GM18858 (cell line): ENCODE measurements around the gene ZBTB48.
"Not testable (repeated sequence)": the region's sequence is repeated elsewhere in the genome, so short reads cannot be mapped to it uniquely, and the experiment has no call there.

Source experiments
- ATAC-seq: cut with Tn5 transposase; IDR thresholded peaks from one replicate; pipeline ENCODE4 v1.9.1; 2021; ENCODE audit not compliant: unreplicated experiment

ZBTB48 gene

DNA sequence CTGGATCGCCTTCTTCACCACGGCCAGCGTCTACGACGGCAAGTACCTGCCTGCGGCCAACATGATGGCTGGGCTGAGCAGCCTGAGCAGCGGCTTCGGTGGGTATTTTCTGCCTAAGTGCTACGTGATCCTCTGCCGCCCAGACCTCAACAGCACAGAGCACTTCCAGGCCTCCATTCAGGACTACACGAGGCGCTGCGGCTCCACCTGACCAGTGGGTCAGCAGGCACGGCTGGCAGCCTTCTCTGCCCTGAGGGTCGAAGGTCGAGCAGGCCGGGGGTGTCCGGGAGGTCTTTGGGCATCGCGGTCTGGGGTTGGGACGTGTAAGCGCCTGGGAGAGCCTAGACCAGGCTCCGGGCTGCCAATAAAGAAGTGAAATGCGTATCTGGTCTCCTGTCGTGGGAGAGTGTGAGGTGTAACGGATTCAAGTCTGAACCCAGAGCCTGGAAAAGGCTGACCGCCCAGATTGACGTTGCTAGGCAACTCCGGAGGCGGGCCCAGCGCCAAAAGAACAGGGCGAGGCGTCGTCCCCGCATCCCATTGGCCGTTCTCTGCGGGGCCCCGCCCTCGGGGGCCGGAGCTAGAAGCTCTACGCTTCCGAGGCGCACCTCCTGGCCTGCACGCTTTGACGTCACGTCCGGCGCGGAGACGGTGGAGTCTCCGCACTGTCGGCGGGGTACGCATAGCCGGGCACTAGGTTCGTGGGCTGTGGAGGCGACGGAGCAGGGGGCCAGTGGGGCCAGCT lies at the start of gene ZBTB48:
Gene ZBTB48 (plus strand): TSS at position 621 of the 745 bp plus-strand sequence. CDS start 616 bp downstream, outside the sequence.
- peak; percentile 91 for ATAC-seq

DNA sequence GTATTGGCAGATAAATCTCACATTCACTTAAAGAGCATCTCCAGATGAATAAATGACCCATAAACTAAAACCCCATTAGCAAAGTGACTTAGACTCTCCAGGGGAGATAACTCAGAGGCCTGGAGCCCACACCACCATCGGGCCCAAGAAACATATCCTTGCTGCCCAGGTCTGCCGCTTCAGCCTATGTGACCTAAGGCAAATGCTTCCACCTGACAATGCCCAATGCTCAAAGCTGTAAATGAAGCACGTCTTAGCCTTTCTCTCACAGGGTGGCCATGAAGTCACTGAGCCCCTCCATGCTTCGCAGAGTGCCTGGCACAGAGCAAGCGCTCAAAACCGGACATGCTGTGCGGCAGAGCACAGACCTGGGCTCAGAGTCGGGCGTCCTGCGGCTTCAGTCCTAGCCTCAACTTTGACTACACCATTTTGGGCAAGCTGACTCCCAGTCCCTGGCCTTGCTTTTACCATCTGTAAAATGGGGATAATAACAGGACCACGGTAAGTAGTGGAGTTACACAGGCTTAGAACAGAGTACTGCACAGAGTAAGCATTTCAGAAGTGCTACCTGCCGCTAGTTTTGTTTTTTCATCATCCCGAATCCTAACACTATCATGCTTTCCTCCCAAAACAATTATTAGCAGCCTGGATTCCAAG lies 49.2 kb upstream of the ZBTB48 start:
- ATAC-seq: no peak

DNA sequence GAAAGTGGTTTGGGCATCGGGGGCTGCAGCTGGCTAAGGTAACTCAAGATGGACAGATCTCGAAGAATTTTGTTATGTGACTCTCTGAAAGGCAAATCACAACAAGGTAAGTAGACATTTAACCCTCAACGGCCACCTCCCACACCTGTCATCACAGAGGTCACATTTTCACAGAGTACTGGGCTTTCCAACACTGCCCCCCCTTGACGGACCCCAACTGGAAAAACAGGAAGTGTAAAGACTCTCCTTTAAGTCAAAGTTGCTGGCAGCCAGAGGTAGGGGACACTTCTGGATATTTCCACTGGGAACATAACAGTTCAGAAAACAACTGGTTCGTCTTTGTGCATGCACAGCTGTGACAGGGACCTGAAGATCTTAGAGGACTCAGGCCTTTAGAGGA lies 47.8 kb upstream of the ZBTB48 start:
- ATAC-seq: no peak

DNA sequence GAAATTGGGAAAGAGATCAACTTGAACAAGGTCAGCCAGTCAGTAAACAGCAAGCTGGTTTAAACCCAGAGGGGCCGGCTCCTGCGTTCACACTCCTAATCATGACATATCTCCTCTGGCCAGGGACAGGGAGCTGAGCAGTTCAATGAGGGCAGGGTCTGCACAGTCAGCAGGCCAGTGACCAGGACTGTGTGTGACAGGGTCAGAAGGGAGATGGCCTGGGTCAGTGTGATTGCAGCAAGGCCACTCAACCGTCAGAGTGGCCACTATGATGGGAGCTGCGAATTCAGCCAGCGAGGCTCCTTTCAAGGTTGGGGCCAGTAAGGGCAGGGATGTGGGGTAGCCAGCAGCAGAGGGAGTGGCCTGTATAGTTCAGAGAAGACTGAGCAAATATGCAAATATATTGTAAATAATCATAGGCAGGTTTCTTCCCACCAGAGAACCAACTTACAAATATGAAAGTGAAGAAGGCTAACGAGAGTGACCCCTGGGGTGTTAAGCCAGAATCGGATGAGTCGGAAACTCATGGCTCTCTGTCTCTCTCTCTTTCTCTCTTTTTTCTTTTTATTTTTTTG lies 45.5 kb upstream of the ZBTB48 start:
- no peak for ATAC-seq

DNA sequence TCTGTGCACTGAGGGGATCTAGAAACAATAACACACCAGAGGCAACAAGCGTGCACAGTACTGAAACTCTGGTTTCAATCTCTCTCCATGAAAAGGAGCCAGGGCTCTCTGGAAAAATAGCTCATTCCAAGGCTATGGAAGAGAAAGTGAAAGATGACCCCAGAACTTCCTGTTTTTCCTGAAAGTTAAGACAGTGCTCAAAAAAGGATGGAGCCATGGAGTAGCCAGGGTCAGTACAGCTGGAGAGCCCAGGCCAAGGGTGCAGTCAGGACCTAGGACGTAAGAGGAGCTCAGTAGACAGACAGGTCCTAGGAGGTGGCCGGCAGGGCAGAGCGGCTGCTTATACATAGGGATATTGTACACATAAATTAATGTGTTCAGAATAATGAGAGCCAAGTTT lies 44.6 kb upstream of the ZBTB48 start:
- ATAC-seq: no peak

DNA sequence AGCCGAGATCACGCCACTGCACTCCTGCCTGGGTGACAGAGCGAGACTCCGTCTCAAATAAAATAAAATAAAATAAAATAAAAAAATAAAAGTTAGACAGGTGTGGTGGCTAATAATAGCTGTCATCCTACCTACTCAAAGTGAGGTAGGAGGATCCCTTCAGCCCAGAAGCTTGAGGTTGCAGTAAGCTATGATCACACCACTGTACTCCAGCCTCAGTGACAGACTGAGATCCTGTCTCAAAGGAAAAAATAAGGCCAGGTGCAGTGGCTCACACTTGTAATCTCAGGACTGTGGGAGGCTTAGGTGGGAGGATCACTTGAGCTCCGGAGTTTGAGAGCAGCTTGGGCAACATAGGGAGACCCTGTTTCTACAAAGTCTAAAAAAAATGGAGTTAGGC lies 43.5 kb upstream of the ZBTB48 start:
- ATAC-seq: no peak

DNA sequence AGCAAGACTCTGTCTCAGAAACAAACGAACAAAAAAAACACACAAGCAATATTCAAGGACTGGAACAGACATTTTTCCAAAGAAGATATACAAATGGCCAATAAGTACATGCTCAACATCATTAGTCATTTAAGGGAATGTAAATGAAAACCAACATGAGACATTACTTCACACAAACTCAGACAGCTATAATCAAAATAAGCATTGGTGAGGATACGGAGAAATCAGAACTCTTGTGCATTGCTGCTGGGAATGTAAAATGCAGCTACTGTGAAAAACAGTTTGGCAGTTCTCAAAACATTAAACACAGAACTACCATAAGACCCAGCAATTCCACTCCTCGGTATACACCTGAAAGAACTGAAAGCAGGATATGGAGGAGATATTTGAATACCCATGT lies 40.8 kb upstream of the ZBTB48 start:
- ATAC-seq: no peak

DNA sequence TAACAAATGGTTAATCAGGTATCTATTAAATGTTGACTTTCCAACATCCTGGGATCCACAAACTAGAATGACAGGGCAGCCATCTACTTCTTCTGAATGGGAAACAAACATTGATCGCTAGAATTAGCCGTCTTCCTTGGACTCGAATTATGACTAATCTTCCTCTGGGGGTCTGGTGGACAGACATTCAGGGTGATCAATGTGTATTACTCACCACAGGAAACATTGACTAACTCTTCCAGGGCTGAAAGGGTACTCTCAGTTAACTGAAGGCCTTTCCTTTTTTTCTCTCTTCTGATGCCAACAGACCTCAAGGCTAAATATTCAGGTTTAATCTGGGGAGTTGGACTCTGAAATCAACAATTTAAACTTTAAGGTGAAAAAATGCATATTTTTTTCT lies 35.0 kb upstream of the ZBTB48 start:
- ATAC-seq: no peak

DNA sequence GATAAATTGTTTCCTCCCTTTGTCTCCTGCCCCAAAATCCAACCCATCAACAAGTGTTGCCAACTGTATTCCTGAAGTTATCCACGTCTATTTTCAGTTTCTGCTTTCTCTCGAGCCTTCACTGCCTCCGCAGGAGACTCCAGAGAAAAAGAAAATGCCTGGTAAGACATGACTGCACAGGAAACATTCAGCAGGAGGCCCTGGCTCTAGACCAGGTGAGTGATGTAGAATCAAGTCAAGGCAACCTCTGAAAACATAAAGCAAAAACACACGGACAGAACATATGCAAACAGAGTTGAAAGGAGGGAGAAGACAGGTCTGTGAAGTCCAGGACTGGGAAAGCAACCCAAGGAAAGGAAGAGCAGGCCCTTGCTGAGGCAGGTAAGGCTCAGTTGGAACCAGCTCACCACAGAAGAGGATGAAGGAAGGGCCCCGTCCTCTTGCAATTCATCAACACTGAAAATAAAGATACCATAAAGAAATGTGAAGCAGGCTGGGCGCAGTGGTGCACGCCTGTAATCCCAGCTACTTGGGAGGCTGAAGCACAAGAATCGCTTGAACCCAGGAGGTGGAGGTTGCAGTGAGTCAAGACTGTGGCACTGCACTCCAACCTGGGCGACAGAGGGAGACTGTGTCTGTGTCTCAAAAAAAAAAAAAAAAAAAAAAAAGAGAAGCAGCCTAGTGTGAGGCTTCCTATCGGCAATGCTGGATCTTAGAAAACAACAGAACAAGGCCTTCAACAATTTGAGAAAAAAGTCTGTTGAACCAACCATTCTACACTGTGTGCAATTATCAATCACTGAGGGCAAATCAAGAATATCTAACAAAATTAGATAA lies 34.3 kb upstream of the ZBTB48 start:
- no peak for ATAC-seq

DNA sequence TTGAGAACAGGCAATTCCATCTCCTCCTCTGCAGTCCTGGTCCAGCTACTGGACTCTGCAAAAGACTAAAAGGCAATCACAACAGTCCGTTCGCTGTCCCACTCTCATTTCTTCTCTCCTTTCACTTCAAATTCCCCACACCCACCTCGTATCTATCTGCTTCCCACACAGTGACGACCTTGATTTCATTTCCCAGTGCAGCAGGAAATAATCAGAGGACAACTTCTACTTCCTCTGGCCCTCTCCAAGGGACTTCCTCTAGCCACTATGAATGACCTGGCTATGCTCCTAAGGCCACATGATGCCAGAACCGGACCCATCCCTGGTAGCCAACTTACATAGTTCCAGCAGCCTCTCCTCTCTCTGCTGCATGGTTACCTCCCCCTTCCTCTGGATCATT lies 33.5 kb upstream of the ZBTB48 start:
- no peak for ATAC-seq

DNA sequence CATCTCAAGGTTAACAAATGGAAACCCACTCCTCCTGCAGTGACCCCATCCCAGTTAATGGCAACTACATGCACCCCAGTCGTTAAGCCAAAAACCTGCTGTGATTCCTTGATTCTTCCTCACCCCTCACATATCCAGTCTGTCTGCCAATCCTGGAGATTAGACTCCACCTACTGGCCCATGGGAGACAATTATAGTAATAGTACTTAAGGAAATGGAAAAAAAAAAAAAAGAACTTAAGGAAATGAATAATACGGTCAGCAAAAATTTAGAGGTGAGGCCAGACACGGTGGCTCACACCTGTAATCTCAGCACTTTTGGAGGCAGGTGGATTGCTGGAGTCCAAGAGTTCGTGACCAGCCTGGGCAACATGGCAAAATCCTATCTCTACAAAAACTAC lies 32.5 kb upstream of the ZBTB48 start:
- ATAC-seq: no peak

DNA sequence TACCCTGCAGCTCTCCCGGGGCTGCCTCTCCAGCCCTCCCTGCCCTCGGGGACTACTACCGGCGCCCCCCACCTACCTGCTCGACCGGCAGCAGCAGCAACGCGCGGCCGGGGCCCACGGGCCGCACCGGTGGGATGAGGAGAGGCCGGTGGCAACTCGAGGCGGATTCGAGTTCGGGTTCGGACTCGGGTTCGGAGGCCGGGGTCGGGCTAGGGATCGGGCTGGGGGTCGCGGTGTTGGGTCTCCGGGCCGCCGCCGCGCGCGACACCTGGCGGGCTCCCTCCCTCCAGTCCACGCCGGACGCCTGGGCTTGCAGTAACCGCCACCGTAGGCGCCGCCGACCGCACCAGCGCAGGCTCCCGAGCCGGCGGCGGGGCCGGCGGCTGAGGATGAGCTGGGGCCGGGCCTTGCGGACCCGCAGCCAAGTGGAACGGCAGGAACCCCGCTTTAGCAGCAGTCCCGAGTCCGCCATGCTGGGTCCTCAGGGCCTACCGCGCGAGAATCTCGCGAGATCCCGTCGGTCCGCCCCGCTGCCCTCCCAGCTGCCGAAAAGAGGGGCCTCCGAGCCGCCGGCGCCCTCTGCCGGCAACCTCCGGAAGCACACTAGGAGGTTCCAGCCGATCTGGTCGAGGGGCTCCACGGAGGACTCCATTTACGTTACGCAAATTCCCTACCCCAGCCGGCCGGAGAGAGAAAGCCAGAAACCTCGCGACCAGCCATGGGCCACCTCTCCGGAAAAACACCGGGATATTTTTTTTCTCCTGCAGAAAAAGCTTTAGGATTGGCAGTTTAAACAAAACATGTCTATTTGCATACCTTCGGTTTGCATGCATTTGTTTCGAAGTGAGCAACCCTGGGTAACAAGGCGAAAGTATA lies 25.5 kb upstream of the ZBTB48 start, which contains the start of gene NOL9:
Gene NOL9 (minus strand): TSS at position 483 of the 876 bp plus-strand sequence. CDS start 11 bp downstream, at position 472.
- ATAC-seq: no peak

DNA sequence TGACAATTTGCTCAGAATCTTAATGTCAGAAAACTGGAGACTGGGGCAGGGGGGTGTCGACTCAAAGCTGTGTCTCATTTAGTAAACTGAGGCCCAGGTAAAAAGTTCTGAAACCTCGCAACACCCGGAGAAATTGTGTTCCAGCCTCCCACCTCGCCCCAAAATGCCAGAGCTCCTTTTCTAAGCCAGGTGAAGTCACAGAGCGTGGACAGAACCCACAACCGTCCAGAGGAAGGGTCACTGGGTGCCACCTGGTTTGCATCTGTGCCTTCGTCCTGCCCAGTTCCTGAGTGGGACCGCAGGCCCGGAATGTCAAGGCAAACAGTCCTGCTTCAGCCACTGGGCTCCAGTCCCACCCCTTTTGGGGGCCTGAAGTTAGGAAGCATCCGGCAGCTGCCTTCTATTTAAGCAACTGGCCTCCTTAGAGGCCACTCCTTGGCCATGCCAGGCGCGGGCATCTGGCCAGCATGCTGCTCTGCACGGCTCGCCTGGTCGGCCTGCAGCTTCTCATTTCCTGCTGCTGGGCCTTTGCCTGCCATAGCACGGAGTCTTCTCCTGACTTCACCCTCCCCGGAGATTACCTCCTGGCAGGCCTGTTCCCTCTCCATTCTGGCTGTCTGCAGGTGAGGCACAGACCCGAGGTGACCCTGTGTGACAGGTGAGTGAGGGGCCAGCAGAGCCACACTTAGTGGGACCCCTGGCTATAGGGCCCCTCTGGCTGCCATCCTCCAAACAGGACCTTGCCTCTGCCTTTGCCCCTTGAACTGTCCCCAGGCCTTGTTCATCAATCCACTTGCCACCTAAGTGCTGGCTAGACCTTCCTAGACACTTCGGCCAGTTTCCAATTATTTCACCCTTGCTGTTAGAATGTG lies 24.7 kb upstream of the ZBTB48 start, which contains the start of gene TAS1R1:
Gene TAS1R1 (plus strand): TSS at position 401 of the 872 bp plus-strand sequence. CDS start 67 bp downstream, at position 468.
- no peak for ATAC-seq

DNA sequence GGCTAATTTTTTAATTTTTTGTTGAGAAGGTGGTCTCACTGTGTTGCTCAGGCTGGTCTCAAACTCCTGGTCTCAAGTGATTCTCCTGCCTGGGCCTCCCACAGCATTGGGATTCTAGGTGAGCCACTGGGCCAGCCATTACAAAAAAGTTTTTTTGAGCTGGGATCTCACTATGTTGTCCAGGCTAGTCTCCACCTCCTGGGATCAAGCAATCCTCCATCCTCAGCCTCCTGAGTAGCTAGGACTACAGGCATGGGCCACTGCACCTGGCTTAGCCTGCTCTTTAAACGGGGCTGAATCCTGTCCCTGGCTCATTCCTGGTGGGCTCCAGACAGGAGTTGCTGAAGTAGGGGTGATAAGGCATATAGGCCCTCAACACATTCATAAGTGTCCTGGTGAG lies 22.2 kb upstream of the ZBTB48 start:
- ATAC-seq: no peak

DNA sequence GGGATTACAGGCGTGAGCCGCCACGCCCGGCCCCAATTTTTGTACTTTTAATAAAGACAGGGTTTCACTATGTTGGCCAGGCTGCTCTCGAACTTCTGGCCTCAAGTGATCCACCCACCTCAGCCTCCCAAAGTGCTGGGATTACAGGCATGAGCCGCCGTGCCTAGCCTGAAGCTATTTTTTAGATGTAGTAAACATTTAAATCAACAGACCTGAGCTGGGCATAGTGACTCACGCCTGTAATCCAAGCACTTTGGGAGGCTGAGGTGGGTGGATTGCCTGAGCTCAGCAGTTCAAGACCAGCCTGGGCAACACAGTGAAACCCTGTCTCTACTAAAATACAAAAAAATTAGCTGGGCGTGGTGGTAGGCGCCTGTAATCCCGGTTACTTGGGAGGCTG lies 20.6 kb upstream of the ZBTB48 start:
- not testable (repeated sequence) for ATAC-seq

DNA sequence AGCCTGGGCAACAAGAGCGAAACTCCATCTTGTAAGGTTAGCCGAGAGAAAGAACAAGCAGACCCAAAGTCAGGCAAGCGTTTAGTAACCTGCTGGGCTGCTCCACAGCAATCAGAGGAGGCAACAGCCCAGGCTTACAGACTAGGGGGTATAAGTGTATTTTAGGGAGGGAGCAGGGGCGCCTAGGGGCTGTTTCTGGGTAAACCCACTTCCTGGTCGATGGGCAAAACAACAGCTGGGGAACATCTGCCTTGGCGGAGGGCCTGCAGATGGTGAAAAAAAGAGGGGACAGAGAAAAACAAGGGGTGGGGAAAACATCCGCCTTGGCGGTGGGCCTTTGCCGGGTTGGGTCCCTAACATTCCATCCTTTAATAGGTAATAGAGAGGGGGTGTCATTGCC lies 19.5 kb upstream of the ZBTB48 start:
- ATAC-seq: no peak

DNA sequence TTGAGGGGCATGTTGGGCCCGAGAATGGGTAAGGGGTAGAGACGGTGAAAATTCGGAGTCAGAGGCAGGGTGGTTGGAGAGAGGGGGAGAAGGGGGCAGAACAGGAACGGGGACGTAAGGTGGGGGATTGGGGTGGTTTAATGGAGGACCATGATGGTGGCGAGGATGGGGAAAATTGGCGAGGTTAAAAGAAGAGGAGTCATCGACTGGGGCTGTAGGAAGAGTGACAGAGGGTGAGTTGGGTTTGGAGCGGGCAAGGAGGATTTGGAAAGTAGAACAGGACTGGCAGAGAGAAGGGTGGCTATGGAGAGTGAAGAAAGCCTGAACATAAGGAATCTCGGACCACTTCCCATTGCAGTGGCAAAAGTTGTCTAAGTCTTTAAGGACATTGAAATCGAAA lies 10.8 kb upstream of the ZBTB48 start:
- ATAC-seq: no peak

DNA sequence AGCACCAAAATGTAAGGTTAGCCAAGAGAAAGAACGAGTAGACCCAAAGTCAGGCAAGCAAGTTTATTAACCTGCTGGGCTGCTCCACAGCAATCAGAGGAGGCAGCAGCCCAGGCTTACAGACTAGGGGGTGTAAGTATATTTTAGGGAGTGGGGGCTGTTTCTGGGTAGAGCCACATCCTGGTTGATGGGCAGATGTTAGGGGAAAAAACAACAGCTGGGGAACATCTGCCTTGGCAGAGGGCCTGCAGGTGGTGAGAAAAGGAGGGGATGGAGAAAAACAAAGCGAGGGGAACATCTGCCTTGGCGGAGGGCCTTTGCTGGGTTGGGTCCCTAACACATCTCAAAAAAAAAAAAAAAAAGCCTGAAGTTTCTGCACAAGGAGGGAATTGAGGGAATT lies 9.7 kb upstream of the ZBTB48 start:
- ATAC-seq: no peak

DNA sequence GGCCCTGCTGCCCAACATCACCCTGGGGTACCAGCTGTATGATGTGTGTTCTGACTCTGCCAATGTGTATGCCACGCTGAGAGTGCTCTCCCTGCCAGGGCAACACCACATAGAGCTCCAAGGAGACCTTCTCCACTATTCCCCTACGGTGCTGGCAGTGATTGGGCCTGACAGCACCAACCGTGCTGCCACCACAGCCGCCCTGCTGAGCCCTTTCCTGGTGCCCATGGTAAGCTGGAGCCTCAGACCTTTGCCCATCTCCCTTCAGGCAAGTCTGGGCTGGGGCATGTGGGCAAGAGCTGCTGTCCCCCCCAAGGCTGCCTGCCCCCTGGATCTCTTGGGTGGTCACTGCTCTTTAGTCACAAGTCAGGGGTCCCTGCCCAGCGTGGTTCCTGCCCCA lies 8.8 kb upstream of the ZBTB48 start:
- ATAC-seq: no peak
